AG09319 (cell line): ENCODE data around the gene EDN2.

ENCODE experiments used
- DNase-seq: peaks from one replicate; pipeline ENCODE4 v3.0.0-alpha.2; 2010; ENCODE audit warnings: low read depth; ENCODE audit errors: extremely low read depth
- TF ChIP-seq, protein P1 (sequence below): IDR thresholded peaks from 2 replicates; pipeline ENCODE4 v1.5.1; 2011; ENCODE audit warnings: low read depth, mild to moderate bottlenecking, inconsistent platforms, low read length, moderate library complexity

EDN2 gene

GRCh38 chr1:41440321-41441085, 44.0 kb downstream of the EDN2 start:
- TF ChIP-seq, protein P1, sequence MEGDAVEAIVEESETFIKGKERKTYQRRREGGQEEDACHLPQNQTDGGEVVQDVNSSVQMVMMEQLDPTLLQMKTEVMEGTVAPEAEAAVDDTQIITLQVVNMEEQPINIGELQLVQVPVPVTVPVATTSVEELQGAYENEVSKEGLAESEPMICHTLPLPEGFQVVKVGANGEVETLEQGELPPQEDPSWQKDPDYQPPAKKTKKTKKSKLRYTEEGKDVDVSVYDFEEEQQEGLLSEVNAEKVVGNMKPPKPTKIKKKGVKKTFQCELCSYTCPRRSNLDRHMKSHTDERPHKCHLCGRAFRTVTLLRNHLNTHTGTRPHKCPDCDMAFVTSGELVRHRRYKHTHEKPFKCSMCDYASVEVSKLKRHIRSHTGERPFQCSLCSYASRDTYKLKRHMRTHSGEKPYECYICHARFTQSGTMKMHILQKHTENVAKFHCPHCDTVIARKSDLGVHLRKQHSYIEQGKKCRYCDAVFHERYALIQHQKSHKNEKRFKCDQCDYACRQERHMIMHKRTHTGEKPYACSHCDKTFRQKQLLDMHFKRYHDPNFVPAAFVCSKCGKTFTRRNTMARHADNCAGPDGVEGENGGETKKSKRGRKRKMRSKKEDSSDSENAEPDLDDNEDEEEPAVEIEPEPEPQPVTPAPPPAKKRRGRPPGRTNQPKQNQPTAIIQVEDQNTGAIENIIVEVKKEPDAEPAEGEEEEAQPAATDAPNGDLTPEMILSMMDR = no peak
- no peak for DNase-seq

DNA sequence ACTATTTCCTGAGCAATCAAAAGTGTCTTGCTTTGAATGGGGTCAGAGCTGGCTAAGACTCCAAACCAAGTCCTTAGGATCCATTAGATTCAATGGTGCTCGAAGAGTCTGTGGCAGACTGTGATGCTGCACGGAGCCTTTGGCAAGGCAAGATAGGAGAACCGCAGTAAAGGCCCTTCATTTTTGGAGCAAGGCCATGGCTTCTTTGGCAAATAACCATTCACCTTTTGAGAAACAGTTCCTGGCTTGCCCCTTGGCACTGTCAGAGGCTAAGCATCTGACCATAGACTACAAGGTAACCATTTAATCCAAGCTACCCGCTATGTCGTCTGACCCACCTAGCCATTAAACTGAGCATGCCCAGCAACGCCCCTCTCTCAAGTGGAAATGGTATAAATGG, 45.2 kb downstream of the EDN2 start:
- no peak for DNase-seq
- TF ChIP-seq, protein P1 = no peak

GRCh38 chr1:41438711-41439110, 45.8 kb downstream of the EDN2 start:
- DNase-seq = no peak
- TF ChIP-seq, protein P1 = no peak

GRCh38 chr1:41437011-41437355, 47.5 kb downstream of the EDN2 start:
- TF ChIP-seq, protein P1 = no peak
- DNase-seq = no peak

DNA sequence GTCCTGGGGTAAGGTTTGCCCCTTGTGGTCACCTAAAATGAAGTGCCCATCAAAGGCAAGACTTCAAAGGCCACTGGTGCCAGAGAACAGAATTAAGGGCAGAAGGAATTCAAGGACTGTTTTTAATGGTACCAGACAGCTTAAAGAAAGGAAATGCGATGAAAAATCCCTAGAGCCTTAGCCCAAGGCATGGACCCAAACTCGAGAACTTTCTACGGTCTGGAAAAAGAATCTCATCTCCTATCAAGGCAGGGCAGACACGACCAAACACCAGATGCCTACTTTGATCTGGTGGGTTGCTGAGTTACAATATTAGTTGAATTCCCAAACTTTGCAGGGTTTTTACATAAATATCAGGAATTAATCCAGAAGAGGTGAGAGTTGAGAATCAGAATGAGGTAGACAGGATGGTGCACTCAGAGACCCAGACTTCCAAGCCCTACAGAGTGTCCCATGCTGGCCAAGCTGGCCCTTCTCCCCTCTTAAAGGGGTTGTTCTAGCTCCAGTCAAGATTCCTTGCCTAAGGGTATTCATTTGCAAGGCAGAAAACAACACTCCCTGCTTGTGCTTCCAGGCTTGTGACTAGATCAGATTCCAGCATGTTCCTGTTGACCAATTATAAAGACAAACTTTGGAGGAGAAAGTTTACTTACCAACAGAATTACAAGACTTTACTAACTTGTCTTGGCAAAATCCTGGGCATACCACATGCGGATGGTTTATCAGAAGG, 48.0 kb downstream of the EDN2 start:
- no peak for DNase-seq
- TF ChIP-seq, protein P1 = no peak

- TF ChIP-seq, protein P1 = no peak
- no peak for DNase-seq
These were observed 48.8 kb downstream of the EDN2 start for GRCh38 chr1:41435570-41436178.
